BJ (cell line): ENCODE measurements around the gene VAV2. TPM values are rescaled to one million over a fixed set of nuclear protein-coding genes. Genes with fewer than 3 reads are reported as not detected.

Source experiments
- CTCF ChIA-PET: fragments of 350-600 bp; formaldehyde crosslinking; extraction: SDS; loops from one replicate; lab custom pipeline; 2021; ENCODE audit warnings: antibody characterized with exemption, inconsistent platforms; lab: Yijun Ruan, JAX
- POLR2A ChIA-PET: fragments of 300-600 bp; sonication (Branson Sonifier 250); formaldehyde crosslinking; extraction: SDS; loops from one replicate; lab custom pipeline; 2021; ENCODE audit warnings: antibody characterized with exemption; lab: Charles Lee
- DNase-seq: peaks from one replicate; pipeline ENCODE4 v3.0.0-alpha.2; 2011; ENCODE audit warnings: low read depth
- H3K27me3 ChIP-seq: 2 replicates; pipeline ENCODE4 v1.6.0; 2011; ENCODE audit warnings: low read length; ENCODE audit not compliant: control insufficient read depth, insufficient read depth
- H3K36me3 ChIP-seq: 2 replicates; pipeline ENCODE4 v1.5.1; 2011; ENCODE audit warnings: low read length; ENCODE audit not compliant: control insufficient read depth, insufficient read depth
- H3K4me3 ChIP-seq: 2 replicates; pipeline ENCODE4 v1.5.1; 2011; ENCODE audit warnings: low read depth, mild to moderate bottlenecking, control low read depth, low read length
- CTCF ChIP-seq: IDR thresholded peaks from 2 replicates; pipeline ENCODE4 v1.5.1; 2011; ENCODE audit warnings: low read depth, mild to moderate bottlenecking, control low read depth, inconsistent platforms, low read length, moderate library complexity; ENCODE audit not compliant: insufficient read depth
- polyA plus RNA-seq: library from polyadenylated mRNA; depleted of rRNA; stranded (reverse); fragments of >200 nt; gene quantifications from 2 replicates; pipeline ENCODE4 v1.2.3, GENCODE V29; 2011

The VAV2 gene
- polyA plus RNA-seq, 1 experiment: 9.9 TPM

- ChIA-PET POLR2A (no interaction called here), CTCF (interaction anchor here (0.6 to 6.2 kb wide), 11 partner anchors 9 to 450 kb away, joined by 3 to 140 read pairs (median 6); partner anchors contain the start of gene VAV2)
- DNase-seq: no peak
- Histone ChIP-seq H3K4me3 (no peak overlapping the region), H3K36me3 (peaks cover 16% of the 10 kb centered on the region), H3K27me3 (no peaks in the 10 kb centered on the region)
- TF ChIP-seq CTCF: no peak
These were observed 211.6 kb downstream of the VAV2 start for GRCh38 chr9:133780404-133780945.

GRCh38 chr9:133779516-133780403, 212.4 kb downstream of the VAV2 start:
- no peak for TF ChIP-seq CTCF
- CTCF ChIA-PET: interaction anchor here (0.6 to 6.2 kb wide), 4 partner anchors 11 to 215 kb away, joined by 3 to 140 read pairs (median 11); no protein-coding TSS in a partner anchor
- POLR2A ChIA-PET: no interaction called here
- H3K27me3 ChIP-seq: no peaks in the 10 kb centered on the region
- DNase-seq: no peak
- H3K36me3 ChIP-seq: peaks cover 20% of the 10 kb centered on the region
- H3K4me3 ChIP-seq: no peak overlapping the region

- no peaks in the 10 kb centered on the region for H3K27me3 ChIP-seq
- H3K36me3 ChIP-seq: peaks cover 23% of the 10 kb centered on the region
- ChIA-PET POLR2A (no interaction called here), CTCF (interaction anchor here (6.2 kb wide), 1 partner anchor 216 kb away, joined by 140 read pairs; no protein-coding TSS in a partner anchor)
- no peak overlapping the region for H3K4me3 ChIP-seq
- TF ChIP-seq CTCF: no peak
- no peak for DNase-seq
These were observed 213.0 kb downstream of the VAV2 start for GRCh38 chr9:133779081-133779480.

- CTCF ChIA-PET: interaction anchor here (6.2 kb wide), 1 partner anchor 217 kb away, joined by 140 read pairs; no protein-coding TSS in a partner anchor
- Histone ChIP-seq H3K36me3 (peaks cover 23% of the 10 kb centered on the region), H3K4me3 (no peak overlapping the region), H3K27me3 (no peaks in the 10 kb centered on the region)
- TF ChIP-seq CTCF: no peak
- no peak for DNase-seq
- POLR2A ChIA-PET: no interaction called here
These were observed 213.6 kb downstream of the VAV2 start for GRCh38 chr9:133778336-133779013.
